Endothelial cell of umbilical vein (primary cell): ENCODE measurements around the gene EIF4A3. TPM values are rescaled to one million over a fixed set of nuclear protein-coding genes. Genes with fewer than 3 reads are reported as not detected.

Experiments used
- BruUV-seq: library from RNA; stranded (reverse); fragments of 400-500 nt; replicated peaks from 2 replicates; lab custom pipeline; 2021; lab: Mats Ljungman, UMichigan
- CTCF ChIA-PET: fragments of 300-600, 350-600 bp; sonication (Branson Sonifier 250); formaldehyde crosslinking; loops from one replicate; lab custom pipeline; 2021; ENCODE audit warnings: antibody characterized with exemption, inconsistent platforms; lab: Charles Lee
- POLR2A ChIA-PET: fragments of 300-600, 350-600 bp; sonication (Branson Sonifier 250); formaldehyde crosslinking; loops from one replicate; lab custom pipeline; 2021; ENCODE audit warnings: antibody characterized with exemption, inconsistent platforms; lab: Charles Lee
- DNase-seq: peaks from one replicate; pipeline ENCODE4 v3.0.0-alpha.2; 2011; ENCODE audit warnings: low read depth, low spot score
- FAIRE-seq: peaks from 2 replicates; lab custom pipeline; 2011; peaks lifted over from hg19 to GRCh38; lab: Jason Lieb, UNC
- H2AFZ ChIP-seq: 2 replicates; pipeline ENCODE4 v1.6.0; 2012; ENCODE audit warnings: low read depth, low read length, control low read depth, inconsistent platforms
- H3K27ac ChIP-seq: 2 replicates; pipeline ENCODE4 v1.5.1; 2011; ENCODE audit warnings: low read depth, mild to moderate bottlenecking, control low read depth, low read length, moderate library complexity; ENCODE audit not compliant: insufficient read depth
- H3K27me3 ChIP-seq, 2 experiments: 2 replicates each; pipeline versions ENCODE4 v1.6.0 to v1.6.1; 2011; ENCODE audit warnings: low read length in 2 of 2, mixed read lengths in 1 of 2; ENCODE audit not compliant: control insufficient read depth in 2 of 2, insufficient read depth in 2 of 2
- H3K36me3 ChIP-seq, 2 experiments: 2 replicates in 1 of 2; 3 replicates in 1 of 2; pipeline ENCODE4 v1.5.1; 2011; ENCODE audit warnings: low read length in 2 of 2, mild to moderate bottlenecking in 1 of 2, moderate library complexity in 1 of 2; ENCODE audit not compliant: control insufficient read depth in 2 of 2, insufficient read depth in 2 of 2; ENCODE audit errors: extremely low read depth in 1 of 2
- H3K4me1 ChIP-seq: 3 replicates; pipeline ENCODE4 v1.5.1; 2011; ENCODE audit warnings: mild to moderate bottlenecking, low read length; ENCODE audit not compliant: control insufficient read depth, insufficient read depth; ENCODE audit errors: extremely low read depth
- H3K4me2 ChIP-seq: 2 replicates; pipeline ENCODE4 v1.6.1; 2011; ENCODE audit warnings: low read length, control low read depth, mixed read lengths; ENCODE audit not compliant: insufficient read depth
- H3K4me3 ChIP-seq, 3 experiments: fragments of 200-600 bp in 1 of 3; sonication (generic), shearing (Covaris generic) in 1 of 3; replicated peaks in 1 of 3; 2 replicates each; pipeline ENCODE4 v1.5.1; 2011 to 2016; ENCODE audit warnings: control low read depth in 3 of 3, low read length in 3 of 3, mild to moderate bottlenecking in 2 of 3, inconsistent platforms in 1 of 3, low read depth in 1 of 3, moderate library complexity in 1 of 3; ENCODE audit not compliant: insufficient read depth in 1 of 3
- H3K79me2 ChIP-seq: 2 replicates; pipeline ENCODE4 v1.6.0; 2012; ENCODE audit warnings: low read length, inconsistent platforms; ENCODE audit not compliant: control insufficient read depth, insufficient read depth
- H3K9ac ChIP-seq: replicated peaks from 2 replicates; pipeline ENCODE3; 2011; ENCODE audit warnings: low read length, control low read depth; ENCODE audit not compliant: insufficient read depth; ENCODE audit errors: extremely low read depth
- H3K9me1 ChIP-seq: replicated peaks from 3 replicates; pipeline ENCODE4 v1.6.0; 2011; ENCODE audit warnings: mild to moderate bottlenecking, low read length; ENCODE audit not compliant: control insufficient read depth, insufficient read depth; ENCODE audit errors: extremely low read depth
- H3K9me3 ChIP-seq: replicated peaks from 2 replicates; pipeline ENCODE4 v1.5.1; 2012; ENCODE audit warnings: low read length, inconsistent platforms; ENCODE audit not compliant: control insufficient read depth, insufficient read depth
- H4K20me1 ChIP-seq: replicated peaks from 2 replicates; pipeline ENCODE3; 2011; ENCODE audit warnings: mild to moderate bottlenecking, low read length; ENCODE audit not compliant: control insufficient read depth, insufficient read depth; ENCODE audit errors: extremely low read depth
- CTCF ChIP-seq, 2 donors: IDR thresholded peaks; 1 replicate in 1 of 2; 2 replicates in 1 of 2; pipeline ENCODE4 v1.5.1; 2011; ENCODE audit warnings: low read length in 2 of 2, mild to moderate bottlenecking in 2 of 2, moderate library complexity in 2 of 2, control low read depth in 1 of 2, inconsistent platforms in 1 of 2, low read depth in 1 of 2; ENCODE audit not compliant: insufficient read depth in 1 of 2; ENCODE audit errors: extremely low read depth in 1 of 2
- EZH2 ChIP-seq: IDR thresholded peaks from 2 replicates; pipeline ENCODE4 v1.6.1; 2012; ENCODE audit warnings: borderline replicate concordance, low read depth, mild to moderate bottlenecking, moderate library complexity, low read length, inconsistent platforms; ENCODE audit not compliant: severe bottlenecking
- FOS ChIP-seq: IDR thresholded peaks from 2 replicates; pipeline ENCODE4 v1.6.1; 2011; ENCODE audit warnings: mild to moderate bottlenecking, low read length, moderate library complexity, borderline replicate concordance; ENCODE audit not compliant: insufficient read depth
- GATA2 ChIP-seq: IDR thresholded peaks from 2 replicates; pipeline ENCODE4 v1.7.0; 2011; ENCODE audit warnings: low read depth, mild to moderate bottlenecking, moderate library complexity, mixed read lengths, low read length; ENCODE audit not compliant: insufficient read length, insufficient read depth
- JUN ChIP-seq: IDR thresholded peaks from 2 replicates; pipeline ENCODE4 v1.6.1; 2011; ENCODE audit warnings: borderline replicate concordance, low read depth; ENCODE audit not compliant: insufficient read length, insufficient read depth
- MAX ChIP-seq: IDR thresholded peaks from 2 replicates; pipeline ENCODE4 v1.6.1; 2011; ENCODE audit not compliant: insufficient read depth, insufficient read length
- MYC ChIP-seq: IDR thresholded peaks from one replicate; pipeline ENCODE4 v1.6.1; 2011; ENCODE audit warnings: mild to moderate bottlenecking, low read depth, low read length
- POLR2A ChIP-seq: IDR thresholded peaks from 2 replicates; pipeline ENCODE4 v1.6.1; 2012; ENCODE audit warnings: low read depth, mild to moderate bottlenecking, control low read depth, low read length
- POLR2AphosphoS5 ChIP-seq: IDR thresholded peaks from 2 replicates; pipeline ENCODE4 v1.6.1; 2012; ENCODE audit warnings: low read depth, mild to moderate bottlenecking, control low read depth, low read length, moderate library complexity; ENCODE audit not compliant: insufficient read depth
- dilution Hi-C: fragments of 300-500 bp; cut with MboI; formaldehyde crosslinking; loops from one replicate; pipeline ENCODE4 v1.15.0; 2019; ENCODE audit warnings: low sequenced_read_pairs; ENCODE audit not compliant: extremely low pct_ligation_motif_present
- intact Hi-C: fragments of 100-400 bp; cut with micrococcal nuclease; formaldehyde crosslinking; loops from one replicate; pipeline ENCODE4 v1.10.0; 2022
- polyA plus RNA-seq, 4 experiments: library from polyadenylated mRNA; depleted of rRNA in 3 of 4; stranded (reverse) in 3 of 4; unstranded in 1 of 4; fragments of >200 nt; gene quantifications; 2 replicates each; pipeline versions ENCODE4 v1.2.1 to v1.2.3, GENCODE V29; 2011 to 2012; ENCODE audit warnings: missing spikeins in 1 of 4
- total RNA-seq: library from RNA; stranded (reverse); gene quantifications from 2 replicates; pipeline ENCODE4 v1.2.3, GENCODE V29; 2021

The EIF4A3 gene
- total and polyA plus RNA-seq, 2 donors (not counting 3 experiments of a cell fraction or from before 2014, with no cell fraction given), result 90.4 to 94.5 TPM

GRCh38 chr17:80137131-80137530 is 9.8 kb downstream of the EIF4A3 start:
- no peak overlapping the region for H2AFZ ChIP-seq
- DNase-seq (no peak), FAIRE-seq (no peak)
- H3K27ac ChIP-seq, result no peak overlapping the region
- dilution Hi-C loops (no loop called here), intact Hi-C loops (no loop called here)
- no peak overlapping the region for H3K4me3 ChIP-seq
- no peak overlapping the region for H3K4me2 ChIP-seq
- no peak for TF ChIP-seq GATA2
- no peak for TF ChIP-seq FOS
- TF ChIP-seq MAX, result no peak
- no peak for TF ChIP-seq POLR2AphosphoS5
- TF ChIP-seq EZH2, result no peak
- no peak for TF ChIP-seq CTCF (IDR thresholded peaks at IDR 0.05; ENCODE audit: extremely low read depth in 1 of 2, insufficient read depth in 1 of 2, low read depth in 1 of 2, low read length in 2 of 2)
- no peak for TF ChIP-seq MYC
- no peak for TF ChIP-seq POLR2A
- TF ChIP-seq JUN, result no peak
- H3K9ac ChIP-seq, result no peak overlapping the region
- no peaks in the 10 kb centered on the region for H3K27me3 ChIP-seq
- H3K4me1 ChIP-seq, result no peaks in the 10 kb centered on the region
- no TSS peak for BruUV-seq
- no peaks in the 10 kb centered on the region for H4K20me1 ChIP-seq
- peaks cover 40 to 46% of the 10 kb centered on the region in 2 experiments for H3K36me3 ChIP-seq
- ChIA-PET CTCF (no interaction called here), POLR2A (interaction anchor here (1.0 kb wide), 1 partner anchor 9 kb away, joined by 3 read pairs; no protein-coding TSS in a partner anchor)
- H3K9me1 ChIP-seq, result no peaks in the 10 kb centered on the region
- no peaks in the 10 kb centered on the region for H3K9me3 ChIP-seq
- no peaks in the 10 kb centered on the region for H3K79me2 ChIP-seq
